Ishikawa (cell line): Measurements from ENCODE around the gene DEAF1.

Experiments
- CREB1 ChIP-seq: IDR thresholded peaks from 2 replicates; pipeline ENCODE4 v1.6.1; 2012; ENCODE audit warnings: low read depth
- EGR1 ChIP-seq: IDR thresholded peaks from 2 replicates; pipeline ENCODE4 v1.6.1; 2012
- EP300 ChIP-seq: IDR thresholded peaks from 2 replicates; pipeline ENCODE4 v1.6.1; 2012; ENCODE audit warnings: borderline replicate concordance
- NFIC ChIP-seq: IDR thresholded peaks from 2 replicates; pipeline ENCODE4 v1.6.1; 2012
- TAF1 ChIP-seq: IDR thresholded peaks from 2 replicates; pipeline ENCODE4 v1.6.1; 2012; ENCODE audit warnings: low read depth, mild to moderate bottlenecking
- YY1 ChIP-seq: IDR thresholded peaks from 2 replicates; pipeline ENCODE4 v1.6.1; 2012; ENCODE audit warnings: low read depth
- ZBTB7A ChIP-seq: IDR thresholded peaks from 2 replicates; pipeline ENCODE4 v1.6.1; 2012; ENCODE audit warnings: low read depth
- TF ChIP-seq, protein P1 (sequence below): IDR thresholded peaks from 2 replicates; pipeline ENCODE4 v1.6.1; 2012; ENCODE audit warnings: low read depth, mild to moderate bottlenecking

- TF ChIP-seq CREB1 (no peak), EGR1 (no peak), YY1 (no peak), EP300 (no peak), NFIC (no peak), ZBTB7A (no peak), TAF1 (no peak)
- TF ChIP-seq, protein P1, sequence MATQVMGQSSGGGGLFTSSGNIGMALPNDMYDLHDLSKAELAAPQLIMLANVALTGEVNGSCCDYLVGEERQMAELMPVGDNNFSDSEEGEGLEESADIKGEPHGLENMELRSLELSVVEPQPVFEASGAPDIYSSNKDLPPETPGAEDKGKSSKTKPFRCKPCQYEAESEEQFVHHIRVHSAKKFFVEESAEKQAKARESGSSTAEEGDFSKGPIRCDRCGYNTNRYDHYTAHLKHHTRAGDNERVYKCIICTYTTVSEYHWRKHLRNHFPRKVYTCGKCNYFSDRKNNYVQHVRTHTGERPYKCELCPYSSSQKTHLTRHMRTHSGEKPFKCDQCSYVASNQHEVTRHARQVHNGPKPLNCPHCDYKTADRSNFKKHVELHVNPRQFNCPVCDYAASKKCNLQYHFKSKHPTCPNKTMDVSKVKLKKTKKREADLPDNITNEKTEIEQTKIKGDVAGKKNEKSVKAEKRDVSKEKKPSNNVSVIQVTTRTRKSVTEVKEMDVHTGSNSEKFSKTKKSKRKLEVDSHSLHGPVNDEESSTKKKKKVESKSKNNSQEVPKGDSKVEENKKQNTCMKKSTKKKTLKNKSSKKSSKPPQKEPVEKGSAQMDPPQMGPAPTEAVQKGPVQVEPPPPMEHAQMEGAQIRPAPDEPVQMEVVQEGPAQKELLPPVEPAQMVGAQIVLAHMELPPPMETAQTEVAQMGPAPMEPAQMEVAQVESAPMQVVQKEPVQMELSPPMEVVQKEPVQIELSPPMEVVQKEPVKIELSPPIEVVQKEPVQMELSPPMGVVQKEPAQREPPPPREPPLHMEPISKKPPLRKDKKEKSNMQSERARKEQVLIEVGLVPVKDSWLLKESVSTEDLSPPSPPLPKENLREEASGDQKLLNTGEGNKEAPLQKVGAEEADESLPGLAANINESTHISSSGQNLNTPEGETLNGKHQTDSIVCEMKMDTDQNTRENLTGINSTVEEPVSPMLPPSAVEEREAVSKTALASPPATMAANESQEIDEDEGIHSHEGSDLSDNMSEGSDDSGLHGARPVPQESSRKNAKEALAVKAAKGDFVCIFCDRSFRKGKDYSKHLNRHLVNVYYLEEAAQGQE = no peak
Observed at GRCh38 chr11:660681-661444, 34.2 kb downstream of the DEAF1 start.
